Right lobe of liver (tissue), 6 donors: Measurements from ENCODE around the gene PDCL2. TPM values are rescaled to one million over a fixed set of nuclear protein-coding genes. Genes with fewer than 3 reads are reported as not detected.
"Not testable (repeated sequence)": the region's sequence is repeated elsewhere in the genome, so short reads cannot be mapped to it uniquely, and the experiment has no call there.

Source experiments
- ATAC-seq, 4 donors: fragments of 200-7000 bp; cut with Tn5 transposase; one replicate each; pipeline ENCODE4 v1.9.1; 2020; ENCODE audit warnings: mild to moderate bottlenecking in 4 of 4, moderate library complexity in 4 of 4
- DNase-seq, 3 donors: peaks; one replicate each; pipeline ENCODE4 v3.0.0-alpha.2; 2020
- H3K27ac ChIP-seq, 3 donors: fragments of 200-600 bp; one replicate each; pipeline ENCODE4 v1.8.0; 2022
- H3K27me3 ChIP-seq, 2 donors: fragments of 200-600 bp; one replicate each; pipeline ENCODE4 v1.8.0; 2022
- H3K36me3 ChIP-seq, 4 donors: fragments of 200-600 bp; sonication (generic) in 1 of 4; one replicate each; pipeline versions ENCODE4 v1.5.1 to v1.8.0; 2017 to 2022; ENCODE audit warnings: control low read depth in 1 of 4
- H3K4me1 ChIP-seq, 4 donors: fragments of 200-600 bp; sonication (generic) in 1 of 4; one replicate each; pipeline versions ENCODE4 v1.5.1 to v1.8.0; 2017 to 2022; ENCODE audit warnings: control low read depth in 1 of 4
- H3K4me3 ChIP-seq, 3 donors: fragments of 200-600 bp; one replicate each; pipeline ENCODE4 v1.8.0; 2022
- H3K9me3 ChIP-seq, 4 donors: fragments of 200-600 bp; sonication (generic) in 1 of 4; one replicate each; pipeline versions ENCODE4 v1.5.1 to v1.8.0; 2017 to 2022; ENCODE audit warnings: control low read depth in 1 of 4
- CTCF ChIP-seq, 4 donors: fragments of 200-600 bp in 3 of 4; fragments of 450-650 bp in 1 of 4; IDR thresholded peaks; one replicate each; pipeline versions ENCODE4 v1.5.1 to v1.8.0; 2016 to 2022; ENCODE audit warnings: antibody characterized with exemption in 4 of 4, mild to moderate bottlenecking in 2 of 4
- POLR2A ChIP-seq: fragments of 450-650 bp; IDR thresholded peaks from one replicate; pipeline ENCODE4 v1.6.1; 2017; ENCODE audit warnings: antibody characterized with exemption, mild to moderate bottlenecking
- WGBS: methylation state at CpG from one replicate; pipeline ENCODE4 v1.1.6; 2018; ENCODE audit warnings: low coverage, low lambda C conversion rate; ENCODE audit not compliant: insufficient coverage; ENCODE audit errors: missing lambda C conversion rate; 5-methylcytosine and 5-hydroxymethylcytosine counted together
- intact Hi-C, 2 donors: fragments of 100-400 bp; cut with DNase I; formaldehyde crosslinking; loops; one replicate each; pipeline versions ENCODE4 v1.11.2 to v1.14.1; 2022
- total RNA-seq, 6 experiments: library from RNA; depleted of rRNA in 2 of 6; stranded (reverse); fragments of >200 nt in 2 of 6; fragmentation: NEBNext Ultra II Directional in 3 of 6; extraction: Animal tissue kit (Norgen Biotek cat#: 25700) in 3 of 6; gene quantifications; one replicate each; pipeline versions ENCODE4 v1.1.0 to v1.2.4, GENCODE V29; 2016 to 2023
- donor health status: DM: no; HTN: yes; CAD: no.
- donor health status: DM: no; HTN: no; CAD: no.
- donor health status: DM: no; HTN: no; CAD: no.
- donor health status: DM: no; HTN: yes; CAD: no.
- donor health status: DM: no; HTN: yes; CAD: no.

The PDCL2 gene
- total RNA-seq, 6 experiments from 2014 or later, result not detected

- Histone ChIP-seq H3K9me3 (no peaks in the 10 kb centered on the region), H3K4me3 (no peak overlapping the region), H3K36me3 (no peaks in the 10 kb centered on the region), H3K27ac (no peak overlapping the region), H3K4me1 (no peaks in the 10 kb centered on the region), H3K27me3 (no peaks in the 10 kb centered on the region)
- DNase-seq (no peak), ATAC-seq (no peak)
- intact Hi-C loops, result no loop called here
- WGBS, result 63% methylated on average over 1 of the region's 1 CpG
- TF ChIP-seq CTCF (IDR thresholded peaks at IDR 0.05) (no peak), POLR2A (no peak)
Measured at GRCh38 chr4:55608591-55608990, 16.5 kb upstream of the PDCL2 start.

GRCh38 chr4:55604996-55605395 is 13.0 kb upstream of the PDCL2 start:
- Histone ChIP-seq H3K9me3 (no peaks in the 10 kb centered on the region), H3K4me1 (no peaks in the 10 kb centered on the region), H3K27me3 (no peaks in the 10 kb centered on the region), H3K36me3 (no peaks in the 10 kb centered on the region), H3K27ac (no peak overlapping the region), H3K4me3 (no peak overlapping the region)
- ATAC-seq (no peak), DNase-seq (no peak)
- 64% methylated on average over 7 of the region's 7 CpGs for WGBS
- no peak for TF ChIP-seq POLR2A
- TF ChIP-seq CTCF (IDR thresholded peaks at IDR 0.05), result no peak
- intact Hi-C loops, result no loop called here

- DNase-seq, result no peak
- Histone ChIP-seq H3K9me3 (no peaks in the 10 kb centered on the region), H3K36me3 (no peaks in the 10 kb centered on the region), H3K27ac (no peak overlapping the region), H3K4me3 (no peak overlapping the region), H3K27me3 (no peaks in the 10 kb centered on the region), H3K4me1 (no peaks in the 10 kb centered on the region)
- intact Hi-C loops, result no loop called here
- ATAC-seq, result no peak
- TF ChIP-seq CTCF (IDR thresholded peaks at IDR 0.05) (no peak), POLR2A (no peak)
Measured at GRCh38 chr4:55600640-55601039, 8.6 kb upstream of the PDCL2 start.

- 61% methylated on average over 2 of the region's 2 CpGs for WGBS
- Histone ChIP-seq H3K27me3 (no peaks in the 10 kb centered on the region), H3K27ac (no peak overlapping the region), H3K36me3 (no peaks in the 10 kb centered on the region), H3K4me1 (no peaks in the 10 kb centered on the region), H3K4me3 (no peak overlapping the region), H3K9me3 (no peaks in the 10 kb centered on the region)
- intact Hi-C loops, result no loop called here
- ATAC-seq (no peak), DNase-seq (no peak)
- TF ChIP-seq CTCF (IDR thresholded peaks at IDR 0.05) (no peak), POLR2A (no peak)
Measured at GRCh38 chr4:55598641-55599040, 6.6 kb upstream of the PDCL2 start.

- H3K4me3 ChIP-seq, result no peak overlapping the region
- no peaks in the 10 kb centered on the region for H3K27me3 ChIP-seq
- no peak for TF ChIP-seq POLR2A
- TF ChIP-seq CTCF (IDR thresholded peaks at IDR 0.05), result no peak
- H3K4me1 ChIP-seq, result no peaks in the 10 kb centered on the region
- 51% methylated on average over 2 of the region's 2 CpGs for WGBS
- H3K9me3 ChIP-seq, result no peaks in the 10 kb centered on the region
- no peaks in the 10 kb centered on the region for H3K36me3 ChIP-seq
- DNase-seq (no peak), ATAC-seq (no peak)
- intact Hi-C loops, result no loop called here
- no peak overlapping the region for H3K27ac ChIP-seq
Measured at GRCh38 chr4:55588160-55588559, 3.9 kb downstream of the PDCL2 start.

- H3K4me1 ChIP-seq, H3K27me3 ChIP-seq, H3K27ac ChIP-seq, H3K4me3 ChIP-seq, H3K36me3 ChIP-seq, DNase-seq, intact Hi-C loops, H3K9me3 ChIP-seq, ATAC-seq: not testable (repeated sequence)
- WGBS, result 75% methylated on average over 2 of the region's 2 CpGs
Measured at GRCh38 chr4:55582773-55583172, 9.3 kb downstream of the PDCL2 start.
